GM12873 (cell line): ENCODE results near the gene GP1BB.
A peak's percentile ranks its signal among the peaks of the same experiment; 100 is the strongest.

Experiments used
- TF ChIP-seq, protein P1 (sequence below): IDR thresholded peaks from 2 replicates; pipeline ENCODE4 v1.5.1; 2012; ENCODE audit warnings: low read depth, mild to moderate bottlenecking, moderate library complexity, low read length, control low read depth; ENCODE audit not compliant: insufficient read depth; ENCODE audit errors: missing control alignments

GP1BB gene

DNA sequence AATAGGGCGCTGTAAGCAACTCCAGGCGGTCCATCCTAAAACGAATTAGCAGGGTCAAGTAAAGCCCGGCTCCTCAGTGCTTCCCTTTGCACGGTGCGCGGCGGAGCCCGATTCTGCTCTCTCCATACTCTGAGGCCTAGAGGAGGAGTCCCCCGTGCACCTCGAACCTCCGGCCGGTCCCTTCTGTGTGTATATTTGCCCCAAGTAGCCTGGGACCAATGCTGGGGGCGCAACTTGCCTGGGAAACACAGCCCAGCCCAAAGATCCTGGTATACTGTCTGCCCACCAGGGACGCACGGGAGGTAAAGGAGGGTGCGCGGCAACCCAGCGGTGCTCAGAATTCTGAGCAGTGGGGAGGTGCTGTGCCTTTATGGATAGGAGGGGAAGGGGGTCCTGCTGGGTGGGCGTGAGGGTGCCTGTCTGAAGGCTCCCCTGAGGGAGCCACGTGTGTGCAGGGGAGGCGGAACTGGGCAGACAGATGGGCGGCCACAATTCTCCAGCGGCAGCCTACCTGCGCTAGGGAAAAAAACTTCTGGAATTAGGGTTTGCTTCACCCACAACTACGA is 32.5 kb downstream of the GP1BB start:
- TF ChIP-seq, protein P1, sequence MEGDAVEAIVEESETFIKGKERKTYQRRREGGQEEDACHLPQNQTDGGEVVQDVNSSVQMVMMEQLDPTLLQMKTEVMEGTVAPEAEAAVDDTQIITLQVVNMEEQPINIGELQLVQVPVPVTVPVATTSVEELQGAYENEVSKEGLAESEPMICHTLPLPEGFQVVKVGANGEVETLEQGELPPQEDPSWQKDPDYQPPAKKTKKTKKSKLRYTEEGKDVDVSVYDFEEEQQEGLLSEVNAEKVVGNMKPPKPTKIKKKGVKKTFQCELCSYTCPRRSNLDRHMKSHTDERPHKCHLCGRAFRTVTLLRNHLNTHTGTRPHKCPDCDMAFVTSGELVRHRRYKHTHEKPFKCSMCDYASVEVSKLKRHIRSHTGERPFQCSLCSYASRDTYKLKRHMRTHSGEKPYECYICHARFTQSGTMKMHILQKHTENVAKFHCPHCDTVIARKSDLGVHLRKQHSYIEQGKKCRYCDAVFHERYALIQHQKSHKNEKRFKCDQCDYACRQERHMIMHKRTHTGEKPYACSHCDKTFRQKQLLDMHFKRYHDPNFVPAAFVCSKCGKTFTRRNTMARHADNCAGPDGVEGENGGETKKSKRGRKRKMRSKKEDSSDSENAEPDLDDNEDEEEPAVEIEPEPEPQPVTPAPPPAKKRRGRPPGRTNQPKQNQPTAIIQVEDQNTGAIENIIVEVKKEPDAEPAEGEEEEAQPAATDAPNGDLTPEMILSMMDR: no peak

DNA sequence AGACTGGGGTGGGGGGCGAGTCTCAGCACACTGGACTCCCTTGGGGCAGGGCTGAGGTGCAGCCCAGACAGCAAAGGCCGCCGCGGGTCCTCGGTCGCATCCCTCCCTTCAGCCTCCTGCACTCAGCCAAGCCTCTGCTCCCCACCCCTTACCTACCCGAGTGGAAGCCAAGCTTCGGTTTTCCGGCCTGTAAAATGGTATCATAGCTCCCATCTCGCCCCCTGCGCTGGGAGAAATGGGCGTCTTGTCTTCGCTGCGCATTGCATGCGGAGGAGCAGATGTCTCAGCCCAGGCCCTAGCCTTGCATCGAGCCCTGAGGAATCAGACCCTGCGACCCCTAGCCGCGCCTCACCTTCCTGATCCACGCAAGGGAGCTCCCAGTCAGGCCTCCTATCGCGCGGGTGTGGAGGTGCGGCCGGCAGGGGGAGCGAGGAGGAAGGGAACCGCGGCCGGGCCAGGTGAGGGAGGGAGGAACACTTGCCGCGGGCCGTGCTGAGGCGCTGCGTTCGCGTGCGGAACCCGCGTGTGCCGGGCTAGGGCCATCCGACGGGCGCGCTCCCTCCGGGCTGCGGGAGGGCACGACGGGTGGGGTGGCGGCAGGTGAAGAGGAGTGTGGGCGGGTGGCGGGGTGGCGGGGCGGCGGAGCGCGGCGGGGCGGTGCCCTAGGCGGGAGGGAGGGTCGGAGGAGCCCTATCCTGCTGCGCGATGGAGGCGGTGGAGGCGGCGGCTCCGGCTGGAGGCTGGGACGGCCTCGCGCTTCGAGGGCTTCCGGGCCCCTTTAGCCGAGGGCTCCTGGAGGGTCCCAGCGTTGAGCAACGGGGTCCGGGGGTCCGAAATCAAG is 33.2 kb downstream of the GP1BB start:
- TF ChIP-seq, protein P1: peak; percentile 59

DNA sequence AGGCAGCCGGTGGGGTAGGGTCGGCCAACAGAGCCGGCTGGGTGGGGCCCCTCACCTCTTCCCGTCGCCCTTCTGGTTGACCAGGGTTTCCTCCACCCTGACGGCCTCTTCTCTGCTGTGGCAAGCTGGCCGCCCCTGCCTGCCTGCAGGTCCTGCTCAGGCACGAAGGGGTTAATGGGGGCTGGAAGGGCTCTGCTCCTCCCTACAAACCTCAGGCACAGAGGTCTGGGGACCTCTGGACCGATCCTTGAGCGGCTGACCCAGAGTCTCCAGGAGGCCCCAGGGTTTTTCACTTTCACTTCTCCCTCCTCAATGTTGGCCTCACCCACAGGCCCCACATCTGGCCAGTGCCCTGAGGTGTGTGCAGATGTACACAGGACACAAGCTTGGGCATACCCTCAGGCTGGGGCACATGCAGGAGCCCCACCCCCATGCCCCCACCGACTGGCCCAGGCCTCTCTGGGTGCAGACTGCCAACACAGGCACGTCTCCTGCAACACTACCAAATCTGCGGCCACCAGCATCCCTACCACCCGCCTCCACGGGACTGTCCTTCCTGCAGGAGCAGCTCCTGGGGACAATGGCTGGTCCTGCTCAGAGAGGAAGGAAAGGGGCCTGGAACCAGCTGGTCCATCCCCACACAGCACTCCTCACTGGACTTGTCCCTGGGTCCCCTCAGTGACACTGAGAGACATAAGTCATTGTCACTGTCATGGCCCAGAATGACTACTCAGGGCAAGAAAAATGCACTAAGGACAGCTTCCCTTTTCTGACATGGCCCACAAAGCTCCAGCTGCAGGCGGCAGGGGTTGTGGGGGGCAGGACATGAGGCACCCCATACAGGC is 34.0 kb downstream of the GP1BB start:
- TF ChIP-seq, protein P1: no peak

DNA sequence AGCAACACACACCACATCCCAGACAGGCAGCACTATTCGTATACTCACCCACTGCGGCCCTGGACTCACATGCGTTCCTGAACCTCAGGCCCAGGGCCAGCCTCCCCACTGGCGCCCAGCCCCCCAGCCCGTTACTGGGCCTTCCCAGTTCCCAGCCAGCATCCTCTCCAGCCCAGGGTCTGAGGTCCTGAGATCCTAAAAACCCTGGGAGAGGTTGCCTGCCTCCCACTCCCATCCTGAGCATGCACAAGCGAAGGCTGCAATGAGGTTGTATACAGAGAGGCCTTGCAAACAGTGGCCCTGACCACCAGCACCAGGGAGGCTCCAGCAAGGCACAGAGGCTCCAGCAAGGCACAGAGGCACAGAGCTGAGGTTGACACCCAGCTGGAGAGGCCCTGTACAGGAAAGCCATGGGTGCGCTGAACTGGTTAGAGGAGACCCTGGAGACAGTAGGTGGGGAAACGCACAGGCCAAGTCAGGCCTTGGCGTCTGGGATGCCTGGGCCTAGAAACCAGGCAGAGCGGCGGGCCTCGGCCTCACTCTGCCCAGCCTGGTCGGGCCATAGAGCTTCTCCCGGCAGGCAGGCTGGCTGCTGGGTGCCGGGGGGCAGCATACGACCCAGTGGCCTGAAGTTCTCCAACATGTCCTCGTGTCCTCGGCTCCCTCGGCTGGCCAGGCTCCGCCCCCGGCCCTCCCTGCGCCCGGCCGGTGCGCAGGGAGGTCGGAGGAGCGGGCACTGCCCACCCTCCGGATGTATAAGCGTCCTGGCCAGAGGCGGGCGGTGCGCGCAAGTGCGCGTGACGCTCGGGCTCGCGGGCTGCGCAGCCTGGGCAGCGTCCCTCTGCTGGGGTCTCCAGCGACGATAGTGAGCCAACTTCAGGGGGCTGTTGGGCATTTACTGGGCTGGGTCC is 34.9 kb downstream of the GP1BB start:
- TF ChIP-seq, protein P1: no peak

DNA sequence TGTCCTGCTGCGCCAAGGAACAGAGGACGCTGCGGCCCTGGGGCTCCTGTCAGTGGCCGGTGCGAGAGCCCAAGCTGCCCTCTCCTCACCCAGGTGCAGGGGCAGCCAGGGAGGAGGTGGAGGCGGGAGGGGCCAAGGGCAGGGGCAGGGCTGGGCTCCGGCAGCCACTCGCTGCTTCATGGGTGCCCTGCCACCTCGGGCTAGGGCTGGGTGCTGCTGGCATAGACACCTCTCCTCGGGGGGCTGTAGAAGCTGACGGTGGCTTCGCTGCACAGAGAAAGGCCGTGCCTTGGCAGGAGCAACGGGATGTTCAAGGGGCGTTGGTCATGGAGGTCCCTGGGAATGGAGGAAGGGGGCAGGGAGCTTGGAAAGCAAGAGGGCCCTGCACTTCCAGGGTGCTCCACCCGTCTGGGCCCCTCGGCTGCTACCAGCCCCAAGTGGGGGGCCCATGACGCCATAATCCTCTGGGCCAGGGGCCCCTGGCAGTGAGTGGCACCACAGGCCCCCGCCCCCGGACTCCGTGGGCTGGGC is 35.6 kb downstream of the GP1BB start:
- TF ChIP-seq, protein P1: no peak

DNA sequence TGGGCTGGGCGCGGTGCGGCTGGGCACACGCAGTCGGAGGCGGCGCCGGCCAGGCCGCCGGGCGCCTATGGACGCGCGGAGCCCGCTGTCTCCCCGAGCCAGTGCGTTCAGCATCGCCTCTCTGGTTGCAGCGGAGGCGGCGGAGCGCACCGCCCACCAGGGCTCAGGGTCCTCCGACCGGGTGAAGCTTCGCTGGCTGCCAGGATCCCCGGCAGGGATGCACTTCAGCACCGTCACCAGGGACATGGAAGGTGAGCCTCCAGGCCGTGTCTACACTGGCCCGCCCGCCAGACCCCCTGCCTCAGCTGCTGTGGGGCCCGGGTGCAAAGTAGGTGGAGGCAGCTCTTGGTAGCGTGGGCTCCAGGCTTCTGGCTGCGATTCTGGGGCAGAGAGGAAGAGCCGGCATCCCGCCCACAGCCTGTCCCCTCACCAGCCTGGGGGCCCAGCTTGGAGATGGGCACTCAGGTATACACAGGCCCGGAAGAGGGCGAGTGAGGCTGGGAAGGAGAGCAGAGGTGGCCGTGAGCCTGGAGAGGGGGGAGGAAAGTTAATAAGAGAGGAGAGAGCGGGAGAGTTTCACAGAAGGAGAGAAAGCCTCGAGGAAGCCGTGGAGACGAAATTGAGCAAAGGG is 36.2 kb downstream of the GP1BB start:
- TF ChIP-seq, protein P1: no peak
